Measurements from ENCODE around the gene C5orf58. TPM values are rescaled to one million over a fixed set of nuclear protein-coding genes. Genes with fewer than 3 reads are reported as not detected.
A peak's percentile ranks its signal among the peaks of the same experiment; 100 is the strongest.

Gene C5orf58
- total RNA-seq, 1 donor from 2014 or later = not detected

GRCh38 chr5:170257370-170257769, 24.6 kb downstream of the C5orf58 start:
- DNase-seq = no peak

GRCh38 chr5:170261528-170262043, 28.8 kb downstream of the C5orf58 start:
- no peak for DNase-seq

GRCh38 chr5:170262061-170263045, 29.6 kb downstream of the C5orf58 start:
- DNase-seq = no peak

- no peak for DNase-seq
These were observed 31.1 kb downstream of the C5orf58 start for GRCh38 chr5:170263906-170264305.

GRCh38 chr5:170265522-170265921, 32.7 kb downstream of the C5orf58 start:
- peak; percentile 71 for DNase-seq

- DNase-seq = no peak
These were observed 34.0 kb downstream of the C5orf58 start for GRCh38 chr5:170266570-170267381.

- DNase-seq = peak; percentile 69
These were observed 34.8 kb downstream of the C5orf58 start for GRCh38 chr5:170267431-170268152.

- no peak for DNase-seq
These were observed 35.4 kb downstream of the C5orf58 start for GRCh38 chr5:170268153-170268689.

GRCh38 chr5:170268884-170269283, 36.1 kb downstream of the C5orf58 start:
- no peak for DNase-seq

GRCh38 chr5:170269579-170269978, 36.8 kb downstream of the C5orf58 start:
- DNase-seq = no peak

- DNase-seq = no peak
These were observed 37.7 kb downstream of the C5orf58 start for GRCh38 chr5:170270293-170271069.

- no peak for DNase-seq
These were observed 41.4 kb downstream of the C5orf58 start for GRCh38 chr5:170273968-170274710.

GRCh38 chr5:170275376-170275994, 42.7 kb downstream of the C5orf58 start:
- DNase-seq = no peak

- no peak for DNase-seq
These were observed 43.4 kb downstream of the C5orf58 start for GRCh38 chr5:170276140-170276539.

GRCh38 chr5:170277867-170278281, 45.1 kb downstream of the C5orf58 start:
- no peak for DNase-seq

GRCh38 chr5:170278611-170279458, 46.0 kb downstream of the C5orf58 start:
- DNase-seq = no peak

- no peak for DNase-seq
These were observed 46.7 kb downstream of the C5orf58 start for GRCh38 chr5:170279459-170279817.

- DNase-seq = no peak
These were observed 47.3 kb downstream of the C5orf58 start for GRCh38 chr5:170280011-170280493.

GRCh38 chr5:170283296-170283695, 50.5 kb downstream of the C5orf58 start:
- DNase-seq = no peak

Measured in occipital lobe (tissue), 2 donors.